B cell (primary cell): Measurements from ENCODE around the gene C18orf63.

Experiments
- EZH2 ChIP-seq: IDR thresholded peaks from 2 replicates; pipeline ENCODE4 v1.6.1; 2012; ENCODE audit warnings: borderline replicate concordance, low read depth, mild to moderate bottlenecking, moderate library complexity, low read length; ENCODE audit not compliant: insufficient read depth, poor library complexity, severe bottlenecking
- TF ChIP-seq, protein P1 (sequence below): fragments of 200-600 bp; IDR thresholded peaks from one replicate; pipeline ENCODE4 v1.8.0; 2022; ENCODE audit warnings: antibody characterized with exemption, mild to moderate bottlenecking

- TF ChIP-seq, protein P1, sequence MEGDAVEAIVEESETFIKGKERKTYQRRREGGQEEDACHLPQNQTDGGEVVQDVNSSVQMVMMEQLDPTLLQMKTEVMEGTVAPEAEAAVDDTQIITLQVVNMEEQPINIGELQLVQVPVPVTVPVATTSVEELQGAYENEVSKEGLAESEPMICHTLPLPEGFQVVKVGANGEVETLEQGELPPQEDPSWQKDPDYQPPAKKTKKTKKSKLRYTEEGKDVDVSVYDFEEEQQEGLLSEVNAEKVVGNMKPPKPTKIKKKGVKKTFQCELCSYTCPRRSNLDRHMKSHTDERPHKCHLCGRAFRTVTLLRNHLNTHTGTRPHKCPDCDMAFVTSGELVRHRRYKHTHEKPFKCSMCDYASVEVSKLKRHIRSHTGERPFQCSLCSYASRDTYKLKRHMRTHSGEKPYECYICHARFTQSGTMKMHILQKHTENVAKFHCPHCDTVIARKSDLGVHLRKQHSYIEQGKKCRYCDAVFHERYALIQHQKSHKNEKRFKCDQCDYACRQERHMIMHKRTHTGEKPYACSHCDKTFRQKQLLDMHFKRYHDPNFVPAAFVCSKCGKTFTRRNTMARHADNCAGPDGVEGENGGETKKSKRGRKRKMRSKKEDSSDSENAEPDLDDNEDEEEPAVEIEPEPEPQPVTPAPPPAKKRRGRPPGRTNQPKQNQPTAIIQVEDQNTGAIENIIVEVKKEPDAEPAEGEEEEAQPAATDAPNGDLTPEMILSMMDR: no peak
- TF ChIP-seq EZH2: no peak
Observed at GRCh38 chr18:74294526-74294925, 21.1 kb upstream of the C18orf63 start.
